ENCODE data around the gene COPS7B. TPM values are rescaled to one million over a fixed set of nuclear protein-coding genes. Genes with fewer than 3 reads are reported as not detected.

COPS7B gene
- polyA plus RNA-seq, 1 of the 3 experiments (the other 2 are of a cell fraction): 60.5 TPM

DNA sequence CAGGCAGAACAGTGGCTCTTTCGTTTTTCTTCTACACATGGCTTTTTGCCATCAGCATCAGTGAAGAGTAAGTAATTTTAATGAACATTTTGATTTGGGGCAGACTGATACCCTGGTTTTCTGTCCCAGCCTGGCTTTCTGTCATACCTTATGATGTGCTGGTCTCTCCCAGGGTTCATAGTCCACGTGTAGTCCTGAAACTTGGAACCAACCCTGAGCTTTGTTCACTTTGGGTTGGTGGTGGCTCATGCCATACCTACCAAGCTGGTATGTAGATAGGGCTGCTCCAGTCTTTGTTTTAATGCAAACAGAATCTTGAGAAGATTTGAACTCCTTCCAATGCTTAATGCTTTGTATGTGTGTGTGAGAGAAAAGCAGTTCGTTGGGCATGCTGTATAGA, 4.9 kb downstream of the COPS7B start (continued):
- TF ChIP-seq, protein P1, sequence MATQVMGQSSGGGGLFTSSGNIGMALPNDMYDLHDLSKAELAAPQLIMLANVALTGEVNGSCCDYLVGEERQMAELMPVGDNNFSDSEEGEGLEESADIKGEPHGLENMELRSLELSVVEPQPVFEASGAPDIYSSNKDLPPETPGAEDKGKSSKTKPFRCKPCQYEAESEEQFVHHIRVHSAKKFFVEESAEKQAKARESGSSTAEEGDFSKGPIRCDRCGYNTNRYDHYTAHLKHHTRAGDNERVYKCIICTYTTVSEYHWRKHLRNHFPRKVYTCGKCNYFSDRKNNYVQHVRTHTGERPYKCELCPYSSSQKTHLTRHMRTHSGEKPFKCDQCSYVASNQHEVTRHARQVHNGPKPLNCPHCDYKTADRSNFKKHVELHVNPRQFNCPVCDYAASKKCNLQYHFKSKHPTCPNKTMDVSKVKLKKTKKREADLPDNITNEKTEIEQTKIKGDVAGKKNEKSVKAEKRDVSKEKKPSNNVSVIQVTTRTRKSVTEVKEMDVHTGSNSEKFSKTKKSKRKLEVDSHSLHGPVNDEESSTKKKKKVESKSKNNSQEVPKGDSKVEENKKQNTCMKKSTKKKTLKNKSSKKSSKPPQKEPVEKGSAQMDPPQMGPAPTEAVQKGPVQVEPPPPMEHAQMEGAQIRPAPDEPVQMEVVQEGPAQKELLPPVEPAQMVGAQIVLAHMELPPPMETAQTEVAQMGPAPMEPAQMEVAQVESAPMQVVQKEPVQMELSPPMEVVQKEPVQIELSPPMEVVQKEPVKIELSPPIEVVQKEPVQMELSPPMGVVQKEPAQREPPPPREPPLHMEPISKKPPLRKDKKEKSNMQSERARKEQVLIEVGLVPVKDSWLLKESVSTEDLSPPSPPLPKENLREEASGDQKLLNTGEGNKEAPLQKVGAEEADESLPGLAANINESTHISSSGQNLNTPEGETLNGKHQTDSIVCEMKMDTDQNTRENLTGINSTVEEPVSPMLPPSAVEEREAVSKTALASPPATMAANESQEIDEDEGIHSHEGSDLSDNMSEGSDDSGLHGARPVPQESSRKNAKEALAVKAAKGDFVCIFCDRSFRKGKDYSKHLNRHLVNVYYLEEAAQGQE (IDR thresholded peaks at IDR 0.05; ENCODE audit: low read depth, low read length): no peak
- TF ChIP-seq YY1 (IDR thresholded peaks at IDR 0.05; ENCODE audit: low read depth) (no peak), TEAD4 (IDR thresholded peaks at IDR 0.05; ENCODE audit: borderline replicate concordance, insufficient read depth) (no peak), GATA2 (CRISPR knock-in tag; IDR thresholded peaks at IDR 0.05) (no peak)
- TF ChIP-seq, protein P2, sequence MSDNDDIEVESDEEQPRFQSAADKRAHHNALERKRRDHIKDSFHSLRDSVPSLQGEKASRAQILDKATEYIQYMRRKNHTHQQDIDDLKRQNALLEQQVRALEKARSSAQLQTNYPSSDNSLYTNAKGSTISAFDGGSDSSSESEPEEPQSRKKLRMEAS (IDR thresholded peaks at IDR 0.05; ENCODE audit: low read depth): no peak
- TF ChIP-seq, protein P3, sequence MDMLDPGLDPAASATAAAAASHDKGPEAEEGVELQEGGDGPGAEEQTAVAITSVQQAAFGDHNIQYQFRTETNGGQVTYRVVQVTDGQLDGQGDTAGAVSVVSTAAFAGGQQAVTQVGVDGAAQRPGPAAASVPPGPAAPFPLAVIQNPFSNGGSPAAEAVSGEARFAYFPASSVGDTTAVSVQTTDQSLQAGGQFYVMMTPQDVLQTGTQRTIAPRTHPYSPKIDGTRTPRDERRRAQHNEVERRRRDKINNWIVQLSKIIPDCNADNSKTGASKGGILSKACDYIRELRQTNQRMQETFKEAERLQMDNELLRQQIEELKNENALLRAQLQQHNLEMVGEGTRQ (IDR thresholded peaks at IDR 0.05; ENCODE audit: borderline replicate concordance, low read depth, low read length): no peak

DNA sequence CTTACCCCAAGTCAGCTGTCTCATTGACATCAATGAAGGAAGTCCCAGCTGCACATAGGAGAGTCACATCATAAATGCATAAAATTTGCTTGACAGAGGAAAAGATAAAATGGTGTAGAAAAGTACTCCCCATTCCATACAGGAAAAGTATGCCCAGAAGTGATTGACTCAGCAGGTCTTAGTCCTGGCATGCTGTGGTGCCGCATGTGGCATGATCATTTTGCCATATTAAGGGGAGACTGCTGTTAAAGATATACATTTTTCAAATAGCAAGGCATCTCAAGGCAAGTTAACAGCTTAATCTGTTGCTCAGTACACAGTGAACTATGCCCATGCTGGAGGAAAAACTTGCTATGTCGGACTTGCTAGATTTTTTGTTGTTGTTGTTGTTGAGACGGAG, 8.1 kb downstream of the COPS7B start:
- ChIA-PET POLR2A (interaction anchor here (2.1 kb wide), 1 partner anchor 86 kb away, joined by 9 read pairs; the partner anchor contains the start of gene PTMA), CTCF (interaction anchor here (1.0 to 3.2 kb wide), 5 partner anchors 9 to 120 kb away, joined by 3 to 25 read pairs (median 6); partner anchors contain the start of genes COPS7B and PDE6D)
- TF ChIP-seq GABPA (IDR thresholded peaks at IDR 0.05; ENCODE audit: low read depth) (no peak), TAF1 (IDR thresholded peaks at IDR 0.05; ENCODE audit: borderline replicate concordance, low read depth, low read length) (no peak), TEAD4 (IDR thresholded peaks at IDR 0.05; ENCODE audit: borderline replicate concordance, insufficient read depth) (no peak), NFIC (IDR thresholded peaks at IDR 0.05; ENCODE audit: borderline replicate concordance) (no peak), SMC3 (IDR thresholded peaks at IDR 0.05; ENCODE audit: low read depth, low read length) (no peak), TCF12 (IDR thresholded peaks at IDR 0.05) (no peak), SIN3A (IDR thresholded peaks at IDR 0.05; ENCODE audit: borderline replicate concordance, low read depth, low read length) (no peak), FOXJ3 (CRISPR knock-in tag; IDR thresholded peaks at IDR 0.05) (no peak), EZH2phosphoT487 (IDR thresholded peaks at IDR 0.05; ENCODE audit: borderline replicate concordance, low read depth) (no peak)
- TF ChIP-seq, protein P2 (IDR thresholded peaks at IDR 0.05; ENCODE audit: low read depth): no peak
- TF ChIP-seq, protein P4, sequence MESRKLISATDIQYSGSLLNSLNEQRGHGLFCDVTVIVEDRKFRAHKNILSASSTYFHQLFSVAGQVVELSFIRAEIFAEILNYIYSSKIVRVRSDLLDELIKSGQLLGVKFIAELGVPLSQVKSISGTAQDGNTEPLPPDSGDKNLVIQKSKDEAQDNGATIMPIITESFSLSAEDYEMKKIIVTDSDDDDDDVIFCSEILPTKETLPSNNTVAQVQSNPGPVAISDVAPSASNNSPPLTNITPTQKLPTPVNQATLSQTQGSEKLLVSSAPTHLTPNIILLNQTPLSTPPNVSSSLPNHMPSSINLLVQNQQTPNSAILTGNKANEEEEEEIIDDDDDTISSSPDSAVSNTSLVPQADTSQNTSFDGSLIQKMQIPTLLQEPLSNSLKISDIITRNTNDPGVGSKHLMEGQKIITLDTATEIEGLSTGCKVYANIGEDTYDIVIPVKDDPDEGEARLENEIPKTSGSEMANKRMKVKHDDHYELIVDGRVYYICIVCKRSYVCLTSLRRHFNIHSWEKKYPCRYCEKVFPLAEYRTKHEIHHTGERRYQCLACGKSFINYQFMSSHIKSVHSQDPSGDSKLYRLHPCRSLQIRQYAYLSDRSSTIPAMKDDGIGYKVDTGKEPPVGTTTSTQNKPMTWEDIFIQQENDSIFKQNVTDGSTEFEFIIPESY (IDR thresholded peaks at IDR 0.05; ENCODE audit: borderline replicate concordance, low read depth): no peak
- TF ChIP-seq, protein P5, sequence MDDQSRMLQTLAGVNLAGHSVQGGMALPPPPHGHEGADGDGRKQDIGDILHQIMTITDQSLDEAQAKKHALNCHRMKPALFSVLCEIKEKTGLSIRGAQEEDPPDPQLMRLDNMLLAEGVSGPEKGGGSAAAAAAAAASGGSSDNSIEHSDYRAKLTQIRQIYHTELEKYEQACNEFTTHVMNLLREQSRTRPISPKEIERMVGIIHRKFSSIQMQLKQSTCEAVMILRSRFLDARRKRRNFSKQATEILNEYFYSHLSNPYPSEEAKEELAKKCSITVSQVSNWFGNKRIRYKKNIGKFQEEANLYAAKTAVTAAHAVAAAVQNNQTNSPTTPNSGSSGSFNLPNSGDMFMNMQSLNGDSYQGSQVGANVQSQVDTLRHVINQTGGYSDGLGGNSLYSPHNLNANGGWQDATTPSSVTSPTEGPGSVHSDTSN (IDR thresholded peaks at IDR 0.05): no peak
- TF ChIP-seq, protein P6, sequence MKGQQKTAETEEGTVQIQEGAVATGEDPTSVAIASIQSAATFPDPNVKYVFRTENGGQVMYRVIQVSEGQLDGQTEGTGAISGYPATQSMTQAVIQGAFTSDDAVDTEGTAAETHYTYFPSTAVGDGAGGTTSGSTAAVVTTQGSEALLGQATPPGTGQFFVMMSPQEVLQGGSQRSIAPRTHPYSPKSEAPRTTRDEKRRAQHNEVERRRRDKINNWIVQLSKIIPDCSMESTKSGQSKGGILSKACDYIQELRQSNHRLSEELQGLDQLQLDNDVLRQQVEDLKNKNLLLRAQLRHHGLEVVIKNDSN (IDR thresholded peaks at IDR 0.05; ENCODE audit: borderline replicate concordance, low read depth): no peak
- TF ChIP-seq, protein P7, sequence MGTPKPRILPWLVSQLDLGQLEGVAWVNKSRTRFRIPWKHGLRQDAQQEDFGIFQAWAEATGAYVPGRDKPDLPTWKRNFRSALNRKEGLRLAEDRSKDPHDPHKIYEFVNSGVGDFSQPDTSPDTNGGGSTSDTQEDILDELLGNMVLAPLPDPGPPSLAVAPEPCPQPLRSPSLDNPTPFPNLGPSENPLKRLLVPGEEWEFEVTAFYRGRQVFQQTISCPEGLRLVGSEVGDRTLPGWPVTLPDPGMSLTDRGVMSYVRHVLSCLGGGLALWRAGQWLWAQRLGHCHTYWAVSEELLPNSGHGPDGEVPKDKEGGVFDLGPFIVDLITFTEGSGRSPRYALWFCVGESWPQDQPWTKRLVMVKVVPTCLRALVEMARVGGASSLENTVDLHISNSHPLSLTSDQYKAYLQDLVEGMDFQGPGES (IDR thresholded peaks at IDR 0.05; ENCODE audit: low read depth, low read length): no peak
- Histone ChIP-seq H3K4me2 (no peak overlapping the region), H3K4me1 (ENCODE audit: control insufficient read depth in 1 of 2, insufficient read depth in 2 of 2, low read depth in 1 of 2, low read length in 1 of 2) (peaks cover 0 to 29% of the 10 kb centered on the region in 2 experiments; a peak in 2 of 4 replicates), H3K9ac (no peak overlapping the region), H2AFZ (ENCODE audit: low read depth) (no peak overlapping the region), H3K9me2 (no peaks in the 10 kb centered on the region), H3K79me2 (ENCODE audit: insufficient read depth) (peaks cover 57% of the 10 kb centered on the region), H3K27ac (ENCODE audit: low read depth in 2 of 2, low read length in 1 of 2) (peak overlapping the region in 1 of 2 experiments; percentile 47; a peak in 1 of 4 replicates), H3K36me3 (replicated peaks in 1 of 2; ENCODE audit: control insufficient read depth in 1 of 2, insufficient read depth in 2 of 2, low read length in 1 of 2) (peaks cover 55 to 67% of the 10 kb centered on the region in 2 experiments), H4K20me1 (ENCODE audit: insufficient read depth) (peaks cover 18% of the 10 kb centered on the region), H3F3A (replicated peaks; ENCODE audit: insufficient read depth) (peaks cover 5% of the 10 kb centered on the region), H3K27me3 (ENCODE audit: insufficient read depth) (no peaks in the 10 kb centered on the region), H3K9me3 (no peaks in the 10 kb centered on the region), H3K4me3 (ENCODE audit: low read depth in 2 of 2, low read length in 1 of 2) (no peak overlapping the region)
- DNase-seq: no peak
- 92% methylated on average over 3 of the region's 3 CpGs for WGBS (ENCODE audit: low lambda C conversion rate)

All from SK-N-SH (cell line).